ENCODE results near the gene UBE2L5. TPM values are rescaled to one million over a fixed set of nuclear protein-coding genes. Genes with fewer than 3 reads are reported as not detected.
"Not testable (repeated sequence)": the region's sequence is repeated elsewhere in the genome, so short reads cannot be mapped to it uniquely, and the experiment has no call there.

Gene UBE2L5
- total RNA-seq, 1 donor from 2014 or later: not detected

DNA sequence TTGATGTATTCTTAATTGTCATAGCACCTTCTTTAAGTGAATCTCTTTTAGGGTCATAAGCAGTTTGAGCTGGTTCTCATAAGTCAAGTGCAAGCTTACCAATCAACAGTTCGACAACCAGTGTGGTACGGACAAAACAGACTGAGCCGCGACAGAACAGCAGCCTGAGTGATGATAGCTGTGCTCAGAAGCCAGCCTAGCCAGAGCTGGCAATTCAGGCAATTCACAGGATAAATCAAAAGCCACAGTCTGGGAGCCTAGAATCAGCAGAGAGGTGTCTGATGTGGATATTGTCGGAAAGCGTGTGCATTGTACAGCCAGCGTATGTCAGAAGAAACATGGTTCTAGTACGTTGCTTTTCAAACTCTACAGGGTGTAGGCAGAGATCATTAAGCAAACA lies 14.9 kb downstream of the UBE2L5 start:
- Histone ChIP-seq H3K27me3 (ENCODE audit: control insufficient read depth, insufficient read depth, low read length) (no peaks in the 10 kb centered on the region), H3K4me3 (ENCODE audit: low read depth, low read length) (no peak overlapping the region), H3K36me3 (ENCODE audit: control insufficient read depth, insufficient read depth, low read length) (no peaks in the 10 kb centered on the region)
- no peak for DNase-seq (ENCODE audit: low read depth)
- TF ChIP-seq, protein P1, sequence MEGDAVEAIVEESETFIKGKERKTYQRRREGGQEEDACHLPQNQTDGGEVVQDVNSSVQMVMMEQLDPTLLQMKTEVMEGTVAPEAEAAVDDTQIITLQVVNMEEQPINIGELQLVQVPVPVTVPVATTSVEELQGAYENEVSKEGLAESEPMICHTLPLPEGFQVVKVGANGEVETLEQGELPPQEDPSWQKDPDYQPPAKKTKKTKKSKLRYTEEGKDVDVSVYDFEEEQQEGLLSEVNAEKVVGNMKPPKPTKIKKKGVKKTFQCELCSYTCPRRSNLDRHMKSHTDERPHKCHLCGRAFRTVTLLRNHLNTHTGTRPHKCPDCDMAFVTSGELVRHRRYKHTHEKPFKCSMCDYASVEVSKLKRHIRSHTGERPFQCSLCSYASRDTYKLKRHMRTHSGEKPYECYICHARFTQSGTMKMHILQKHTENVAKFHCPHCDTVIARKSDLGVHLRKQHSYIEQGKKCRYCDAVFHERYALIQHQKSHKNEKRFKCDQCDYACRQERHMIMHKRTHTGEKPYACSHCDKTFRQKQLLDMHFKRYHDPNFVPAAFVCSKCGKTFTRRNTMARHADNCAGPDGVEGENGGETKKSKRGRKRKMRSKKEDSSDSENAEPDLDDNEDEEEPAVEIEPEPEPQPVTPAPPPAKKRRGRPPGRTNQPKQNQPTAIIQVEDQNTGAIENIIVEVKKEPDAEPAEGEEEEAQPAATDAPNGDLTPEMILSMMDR (IDR thresholded peaks at IDR 0.05; ENCODE audit: insufficient read depth, low read length, poor library complexity, severe bottlenecking): no peak

DNA sequence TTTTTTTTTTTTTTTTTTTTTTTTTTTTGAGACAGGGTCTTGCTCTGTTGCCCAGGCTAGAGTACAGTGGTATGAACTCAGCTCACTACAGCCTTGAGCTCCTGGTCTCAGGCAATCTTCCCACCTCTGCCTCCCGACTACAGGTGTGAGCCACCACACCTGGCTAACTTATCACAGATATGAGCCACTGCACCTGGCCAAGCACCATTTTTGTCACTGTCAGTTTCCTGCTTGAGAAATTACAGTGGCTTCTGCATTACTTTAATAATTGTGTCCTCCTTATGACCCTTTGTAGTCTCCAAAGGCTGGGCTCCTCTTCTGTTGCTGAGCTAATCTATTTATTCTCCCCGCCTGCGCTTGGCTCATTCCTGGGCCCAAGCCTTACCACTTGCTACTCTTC lies 16.0 kb downstream of the UBE2L5 start:
- no peaks in the 10 kb centered on the region for H3K36me3 ChIP-seq (ENCODE audit: control insufficient read depth, insufficient read depth, low read length)
- TF ChIP-seq, protein P1 (IDR thresholded peaks at IDR 0.05; ENCODE audit: insufficient read depth, low read length, poor library complexity, severe bottlenecking): no peak
- no peak for DNase-seq (ENCODE audit: low read depth)
- no peaks in the 10 kb centered on the region for H3K27me3 ChIP-seq (ENCODE audit: control insufficient read depth, insufficient read depth, low read length)
- H3K4me3 ChIP-seq (ENCODE audit: low read depth, low read length): no peak overlapping the region

DNA sequence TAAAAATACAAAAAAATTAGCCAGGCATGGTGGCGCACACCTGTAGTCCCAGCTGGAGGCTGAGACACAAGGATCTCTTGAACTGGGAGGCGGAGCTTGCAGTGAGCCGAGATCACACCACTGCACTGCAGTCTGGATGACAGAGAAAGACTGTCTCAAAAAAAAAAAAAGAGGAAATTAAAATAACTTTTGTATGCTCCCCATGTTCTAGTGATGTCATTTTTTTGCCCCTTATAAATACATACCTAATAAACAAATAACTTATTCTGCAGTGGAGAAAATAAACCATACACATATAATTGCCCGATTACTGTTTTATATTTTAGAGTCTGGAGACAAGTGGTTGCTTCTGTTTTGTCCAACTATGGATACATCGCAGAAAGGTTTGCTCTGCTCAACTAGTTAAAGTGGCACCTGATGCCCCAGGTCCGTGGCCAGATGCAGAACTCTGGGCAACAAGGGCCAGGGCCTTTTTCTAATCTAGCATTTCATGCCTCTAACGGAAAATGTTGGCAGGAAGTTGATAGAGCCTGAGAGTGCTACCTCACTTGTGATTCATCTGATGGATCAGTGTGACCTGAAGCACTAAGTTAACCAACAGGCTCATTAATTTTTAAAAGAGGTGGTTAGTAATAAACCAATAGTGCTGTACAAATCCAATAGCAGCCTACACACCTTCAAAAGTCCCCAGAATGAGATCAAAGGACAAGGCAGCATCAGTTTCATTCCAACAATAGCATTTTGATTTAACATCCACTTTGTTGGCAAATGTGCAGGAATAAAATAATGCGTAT lies 18.8 kb downstream of the UBE2L5 start:
- Histone ChIP-seq H3K4me3 (ENCODE audit: low read depth, low read length) (no peak overlapping the region), H3K27me3 (ENCODE audit: control insufficient read depth, insufficient read depth, low read length) (no peaks in the 10 kb centered on the region), H3K36me3 (ENCODE audit: control insufficient read depth, insufficient read depth, low read length) (no peaks in the 10 kb centered on the region)
- TF ChIP-seq, protein P1 (IDR thresholded peaks at IDR 0.05; ENCODE audit: insufficient read depth, low read length, poor library complexity, severe bottlenecking): no peak
- DNase-seq (ENCODE audit: low read depth): no peak

DNA sequence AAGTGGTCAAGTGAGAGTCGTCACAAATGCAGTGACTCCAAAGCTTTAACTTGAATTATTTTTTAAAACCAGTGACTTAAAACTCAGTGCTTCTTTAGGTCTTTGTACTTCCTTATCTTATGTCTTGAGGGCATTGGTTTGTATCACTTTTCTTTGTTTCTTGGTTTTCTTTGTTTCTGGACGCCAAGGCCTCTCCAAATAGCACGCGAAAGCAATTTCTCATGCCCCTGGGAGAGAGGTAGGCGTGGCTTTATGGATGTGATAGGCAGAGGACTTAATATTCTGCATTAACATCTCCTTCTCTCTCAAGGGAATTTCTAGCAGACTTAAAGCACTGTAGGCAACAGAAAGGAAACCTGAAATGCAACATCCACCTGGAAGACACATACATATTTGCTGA lies 20.6 kb downstream of the UBE2L5 start:
- no peak overlapping the region for H3K4me3 ChIP-seq (ENCODE audit: low read depth, low read length)
- no peak for DNase-seq (ENCODE audit: low read depth)
- no peaks in the 10 kb centered on the region for H3K36me3 ChIP-seq (ENCODE audit: control insufficient read depth, insufficient read depth, low read length)
- TF ChIP-seq, protein P1 (IDR thresholded peaks at IDR 0.05; ENCODE audit: insufficient read depth, low read length, poor library complexity, severe bottlenecking): no peak
- H3K27me3 ChIP-seq (ENCODE audit: control insufficient read depth, insufficient read depth, low read length): no peaks in the 10 kb centered on the region

DNA sequence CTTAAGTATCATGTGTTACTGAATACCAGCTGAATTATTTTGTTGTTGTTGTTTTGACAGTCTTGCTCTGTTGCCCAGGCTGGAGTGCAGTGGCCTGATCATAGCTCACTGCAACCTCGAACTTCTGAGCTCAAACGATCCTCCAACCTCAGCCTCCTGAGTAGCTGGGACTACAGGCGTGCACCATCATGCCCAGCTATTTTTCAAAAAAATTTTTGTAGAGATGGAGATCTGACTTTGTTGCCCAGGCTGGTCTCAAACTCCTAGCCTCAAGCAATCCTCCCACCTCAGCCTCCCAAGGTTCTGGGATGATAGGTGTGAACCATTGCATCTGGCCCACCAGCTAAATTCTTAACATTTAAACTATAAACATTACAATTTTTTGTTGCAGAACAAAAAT lies 21.2 kb downstream of the UBE2L5 start:
- not testable (repeated sequence) for DNase-seq (ENCODE audit: low read depth); H3K4me3 ChIP-seq (ENCODE audit: low read depth, low read length); H3K36me3 ChIP-seq (ENCODE audit: control insufficient read depth, insufficient read depth, low read length); H3K27me3 ChIP-seq (ENCODE audit: control insufficient read depth, insufficient read depth, low read length)

DNA sequence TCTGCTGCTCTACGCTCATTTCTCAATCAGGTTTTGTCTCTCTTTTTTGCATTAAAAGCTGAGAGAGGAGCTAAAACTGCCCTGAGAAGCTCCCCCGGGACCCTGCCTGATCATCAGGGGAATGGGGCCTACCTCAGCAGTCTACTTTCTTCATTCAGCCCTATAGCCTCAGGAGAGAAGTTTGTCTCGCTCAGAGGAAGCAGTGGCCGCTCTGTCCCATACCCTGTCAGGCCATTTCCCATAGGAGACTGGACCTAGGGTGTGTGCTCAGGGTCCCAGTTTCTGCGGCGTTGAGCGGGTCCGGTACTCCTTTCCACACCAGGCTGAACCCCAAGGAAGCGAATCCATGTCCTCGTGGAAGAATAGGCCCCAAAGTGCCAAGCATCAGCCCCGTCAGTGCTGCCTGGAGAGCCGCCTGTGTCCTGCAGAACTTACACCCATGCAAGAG lies 21.7 kb downstream of the UBE2L5 start:
- no peak for DNase-seq (ENCODE audit: low read depth)
- no peaks in the 10 kb centered on the region for H3K27me3 ChIP-seq (ENCODE audit: control insufficient read depth, insufficient read depth, low read length)
- no peaks in the 10 kb centered on the region for H3K36me3 ChIP-seq (ENCODE audit: control insufficient read depth, insufficient read depth, low read length)
- H3K4me3 ChIP-seq (ENCODE audit: low read depth, low read length): no peak overlapping the region
- TF ChIP-seq, protein P1 (IDR thresholded peaks at IDR 0.05; ENCODE audit: insufficient read depth, low read length, poor library complexity, severe bottlenecking): no peak
